Loucy (cell line): ENCODE data around the gene JAZF1.

Source experiments
- CTCF ChIP-seq: fragments of 200-600 bp; sonication (generic); conservative IDR thresholded peaks from 2 replicates; pipeline ENCODE4 v1.5.1; 2014; ENCODE audit warnings: mild to moderate bottlenecking, antibody characterized with exemption, low read length
- EZH2phosphoT487 ChIP-seq: fragments of 200-600 bp; IDR thresholded peaks from 2 replicates; pipeline ENCODE4 v1.6.1; 2018; ENCODE audit warnings: antibody characterized with exemption, mild to moderate bottlenecking, moderate library complexity, borderline replicate concordance

- no peak for TF ChIP-seq CTCF
- no peak for TF ChIP-seq EZH2phosphoT487
Observed at GRCh38 chr7:27961255-27961654, 219.3 kb downstream of the JAZF1 start.
